Activated CD8-positive, alpha-beta T cell treated with anti-CD3 and anti-CD28 coated beads for 36 hours (primary cell): ENCODE results near the gene PIP5K1B. TPM values are rescaled to one million over a fixed set of nuclear protein-coding genes. Genes with fewer than 3 reads are reported as not detected.

Source experiments
- ATAC-seq: fragments of 200-7000 bp; cut with Tn5 transposase; one replicate; pipeline ENCODE4 v1.10.0; 2021; ENCODE audit warnings: mild to moderate bottlenecking, moderate library complexity
- CTCF ChIA-PET: fragments of 350-600 bp; sonication (Branson Sonifier 250); formaldehyde crosslinking; loops from one replicate; lab custom pipeline; 2021; ENCODE audit warnings: antibody characterized with exemption; lab: Charles Lee
- POLR2A ChIA-PET: fragments of 350-600 bp; sonication (Branson Sonifier 250); formaldehyde crosslinking; loops from one replicate; lab custom pipeline; 2021; ENCODE audit warnings: antibody characterized with exemption; lab: Charles Lee
- DNase-seq: peaks from one replicate; pipeline ENCODE4 v3.0.0-alpha.2; 2020
- H3K27ac Mint-ChIP-seq: one replicate; pipeline ENCODE4 v1.8.0; 2021; ENCODE audit warnings: mild to moderate bottlenecking, mixed read lengths
- H3K27me3 Mint-ChIP-seq: one replicate; pipeline ENCODE4 v1.8.0; 2021; ENCODE audit warnings: mixed read lengths
- H3K36me3 Mint-ChIP-seq: one replicate; pipeline ENCODE4 v1.8.0; 2021; ENCODE audit warnings: low read depth, mixed read lengths
- H3K4me1 Mint-ChIP-seq: one replicate; pipeline ENCODE4 v1.8.0; 2021; ENCODE audit warnings: low read depth, mixed read lengths
- H3K4me3 Mint-ChIP-seq: one replicate; pipeline ENCODE4 v1.8.0; 2021; ENCODE audit warnings: mild to moderate bottlenecking, moderate library complexity, mixed read lengths
- H3K9me3 Mint-ChIP-seq: one replicate; pipeline ENCODE4 v1.8.0; 2021; ENCODE audit warnings: mixed read lengths
- intact Hi-C: fragments of 100-400 bp; cut with micrococcal nuclease; formaldehyde crosslinking; loops from one replicate; pipeline ENCODE4 v1.10.0; 2022
- total RNA-seq, 2 experiments: library from RNA; stranded (reverse); gene quantifications; one replicate each; pipeline ENCODE4 v1.2.3, GENCODE V29; 2021
- TF ChIP-seq, protein P1 (sequence below): fragments of 200-600 bp; IDR thresholded peaks from one replicate; pipeline ENCODE4 v1.8.0; 2022; ENCODE audit warnings: antibody characterized with exemption, mild to moderate bottlenecking

PIP5K1B gene
- total RNA-seq, 2 experiments from 2014 or later = 0.43 to 0.98 TPM

DNA sequence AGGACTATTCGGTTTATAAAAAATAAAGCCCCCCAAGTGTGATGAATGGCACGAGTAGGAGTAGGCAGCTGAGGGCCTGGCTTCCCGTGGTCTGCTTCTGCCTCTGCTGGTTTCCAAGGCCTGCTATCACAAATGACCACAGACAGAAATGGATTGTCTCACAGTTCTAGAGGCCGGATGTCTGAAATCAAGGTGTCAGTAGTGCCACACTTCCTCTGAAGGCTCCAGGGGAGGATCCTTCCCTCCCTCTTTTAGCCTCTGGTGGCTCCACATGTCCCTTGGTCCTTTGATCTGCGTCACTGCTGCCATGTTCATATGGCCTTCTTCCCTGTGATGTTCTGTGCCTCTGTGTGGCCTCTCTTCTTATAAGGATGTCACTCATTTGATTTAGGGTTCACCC is 293.8 kb downstream of the PIP5K1B start:
- peaks cover 12% of the 10 kb centered on the region for H3K4me1 Mint-ChIP-seq
- H3K27me3 Mint-ChIP-seq = peaks cover 3% of the 10 kb centered on the region
- ChIA-PET CTCF (interaction anchor here (0.7 to 1.8 kb wide), 18 partner anchors 9 to 415 kb away, joined by 3 to 9 read pairs (median 4); no protein-coding TSS in a partner anchor), POLR2A (no interaction called here)
- intact Hi-C loops = loop anchor here (1.0 kb wide), 1 partner anchor 415 kb away; no protein-coding TSS in a partner anchor
- no peaks in the 10 kb centered on the region for H3K36me3 Mint-ChIP-seq
- H3K4me3 Mint-ChIP-seq = no peak overlapping the region
- H3K9me3 Mint-ChIP-seq = no peaks in the 10 kb centered on the region
- ATAC-seq (no peak), DNase-seq (no peak)
- no peak overlapping the region for H3K27ac Mint-ChIP-seq
- TF ChIP-seq, protein P1, sequence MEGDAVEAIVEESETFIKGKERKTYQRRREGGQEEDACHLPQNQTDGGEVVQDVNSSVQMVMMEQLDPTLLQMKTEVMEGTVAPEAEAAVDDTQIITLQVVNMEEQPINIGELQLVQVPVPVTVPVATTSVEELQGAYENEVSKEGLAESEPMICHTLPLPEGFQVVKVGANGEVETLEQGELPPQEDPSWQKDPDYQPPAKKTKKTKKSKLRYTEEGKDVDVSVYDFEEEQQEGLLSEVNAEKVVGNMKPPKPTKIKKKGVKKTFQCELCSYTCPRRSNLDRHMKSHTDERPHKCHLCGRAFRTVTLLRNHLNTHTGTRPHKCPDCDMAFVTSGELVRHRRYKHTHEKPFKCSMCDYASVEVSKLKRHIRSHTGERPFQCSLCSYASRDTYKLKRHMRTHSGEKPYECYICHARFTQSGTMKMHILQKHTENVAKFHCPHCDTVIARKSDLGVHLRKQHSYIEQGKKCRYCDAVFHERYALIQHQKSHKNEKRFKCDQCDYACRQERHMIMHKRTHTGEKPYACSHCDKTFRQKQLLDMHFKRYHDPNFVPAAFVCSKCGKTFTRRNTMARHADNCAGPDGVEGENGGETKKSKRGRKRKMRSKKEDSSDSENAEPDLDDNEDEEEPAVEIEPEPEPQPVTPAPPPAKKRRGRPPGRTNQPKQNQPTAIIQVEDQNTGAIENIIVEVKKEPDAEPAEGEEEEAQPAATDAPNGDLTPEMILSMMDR = no peak

GRCh38 chr9:68999393-69000105 is 294.5 kb downstream of the PIP5K1B start:
- Mint-ChIP-seq H3K36me3 (no peaks in the 10 kb centered on the region), H3K27me3 (peaks cover 3% of the 10 kb centered on the region), H3K4me3 (no peak overlapping the region), H3K27ac (no peak overlapping the region), H3K4me1 (peaks cover 12% of the 10 kb centered on the region), H3K9me3 (no peaks in the 10 kb centered on the region)
- ATAC-seq (peak; percentile 90), DNase-seq (peak; percentile 76)
- intact Hi-C loops = loop anchor here (1.0 kb wide), 1 partner anchor 415 kb away; no protein-coding TSS in a partner anchor
- POLR2A ChIA-PET = no interaction called here
- TF ChIP-seq, protein P1 = peak; percentile 70
- CTCF ChIA-PET = interaction anchor here (0.6 to 1.8 kb wide), 31 partner anchors 9 to 419 kb away, joined by 3 to 9 read pairs (median 4); no protein-coding TSS in a partner anchor

- no peaks in the 10 kb centered on the region for H3K36me3 Mint-ChIP-seq
- intact Hi-C loops = no loop called here
- no peak overlapping the region for H3K27ac Mint-ChIP-seq
- DNase-seq = no peak
- no peak for ATAC-seq
- POLR2A ChIA-PET = interaction anchor here (1.1 kb wide), 1 partner anchor 33 kb away, joined by 3 read pairs; the partner anchor contains the start of gene FXN
- CTCF ChIA-PET = interaction anchor here (1.0 to 1.1 kb wide), 2 partner anchors 26 to 45 kb away, joined by 3 to 4 read pairs; no protein-coding TSS in a partner anchor
- peaks cover 3% of the 10 kb centered on the region for H3K4me1 Mint-ChIP-seq
- H3K4me3 Mint-ChIP-seq = no peak overlapping the region
- H3K27me3 Mint-ChIP-seq = peaks cover 3% of the 10 kb centered on the region
- TF ChIP-seq, protein P1 = no peak
- no peaks in the 10 kb centered on the region for H3K9me3 Mint-ChIP-seq
Observed at GRCh38 chr9:69001921-69002320, 296.9 kb downstream of the PIP5K1B start.

- no peak overlapping the region for H3K27ac Mint-ChIP-seq
- H3K9me3 Mint-ChIP-seq = no peaks in the 10 kb centered on the region
- CTCF ChIA-PET = interaction anchor here (1.3 kb wide), 1 partner anchor 419 kb away, joined by 3 read pairs; no protein-coding TSS in a partner anchor
- no peak overlapping the region for H3K4me3 Mint-ChIP-seq
- intact Hi-C loops = no loop called here
- peaks cover 3% of the 10 kb centered on the region for H3K27me3 Mint-ChIP-seq
- ATAC-seq (no peak), DNase-seq (no peak)
- TF ChIP-seq, protein P1 = no peak
- H3K4me1 Mint-ChIP-seq = peaks cover 2% of the 10 kb centered on the region
- POLR2A ChIA-PET = interaction anchor here (0.6 to 1.1 kb wide), 2 partner anchors 32 to 298 kb away, joined by 3 to 4 read pairs; partner anchors contain the start of gene FXN
- no peaks in the 10 kb centered on the region for H3K36me3 Mint-ChIP-seq
Observed at GRCh38 chr9:69003051-69003450, 298.0 kb downstream of the PIP5K1B start.

GRCh38 chr9:69004836-69005235 is 299.8 kb downstream of the PIP5K1B start:
- POLR2A ChIA-PET = no interaction called here
- no peaks in the 10 kb centered on the region for H3K4me1 Mint-ChIP-seq
- CTCF ChIA-PET = no interaction called here
- TF ChIP-seq, protein P1 = no peak
- H3K36me3 Mint-ChIP-seq = no peaks in the 10 kb centered on the region
- H3K9me3 Mint-ChIP-seq = no peaks in the 10 kb centered on the region
- DNase-seq (no peak), ATAC-seq (no peak)
- H3K27ac Mint-ChIP-seq = no peak overlapping the region
- intact Hi-C loops = no loop called here
- H3K4me3 Mint-ChIP-seq = no peak overlapping the region
- H3K27me3 Mint-ChIP-seq = peaks cover 3% of the 10 kb centered on the region
